ENCODE data around the gene PCGF6.

The PCGF6 gene

GRCh38 chr10:103276251-103276895, 74.6 kb downstream of the PCGF6 start (continued):
- TF ChIP-seq KLF16 (tag by site-specific recombination; IDR thresholded peaks at IDR 0.05) = no peak
- TF ChIP-seq ZNF140 (tag by site-specific recombination; IDR thresholded peaks at IDR 0.05) = no peak
- no peak for TF ChIP-seq GLI2 (tag by site-specific recombination; IDR thresholded peaks at IDR 0.05; ENCODE audit: borderline replicate concordance, low read depth)
- TF ChIP-seq ZNF248 (tag by site-specific recombination; IDR thresholded peaks at IDR 0.05) = no peak
- TF ChIP-seq MZF1 (tag by site-specific recombination; IDR thresholded peaks at IDR 0.05; ENCODE audit: borderline replicate concordance) = no peak
- TF ChIP-seq BCL11A (tag by site-specific recombination; IDR thresholded peaks at IDR 0.05; ENCODE audit: low read depth) = no peak
- no peak for TF ChIP-seq ZNF221 (tag by site-specific recombination; IDR thresholded peaks at IDR 0.05; ENCODE audit: borderline replicate concordance)
- no peak for TF ChIP-seq ZNF184 (tag by site-specific recombination; IDR thresholded peaks at IDR 0.05)

GRCh38 chr10:103273041-103273441, 77.9 kb downstream of the PCGF6 start:
- Histone ChIP-seq H3K27ac (ENCODE audit: extremely low read depth, low read depth, low read length) (no peak overlapping the region), H3K4me1 (ENCODE audit: control insufficient read depth, insufficient read depth, low read length) (0 out of 2 replicates have a peak, but pooled peaks cover 3% of the 10 kb centered on the region), H3K4me3 (ENCODE audit: low read depth, low read length) (no peak overlapping the region), H3K9me3 (ENCODE audit: control insufficient read depth, insufficient read depth, low read depth, low read length) (no peaks in the 10 kb centered on the region), H3K36me3 (ENCODE audit: control insufficient read depth in 2 of 2, insufficient read depth in 1 of 2, low read length in 2 of 2) (no peaks in the 10 kb centered on the region)
- ChIA-PET POLR2A (no interaction called here), CTCF (no interaction called here)
- TF ChIP-seq ZNF19 (tag by site-specific recombination; IDR thresholded peaks at IDR 0.05; ENCODE audit: low read depth) (no peak), TCF7L2 (IDR thresholded peaks at IDR 0.05; ENCODE audit: borderline replicate concordance, low read depth, low read length) (no peak), PRDM1 (tag by site-specific recombination; IDR thresholded peaks at IDR 0.05) (peak; percentile 94), KLF10 (tag by site-specific recombination; IDR thresholded peaks at IDR 0.05) (no peak), FEZF1 (tag by site-specific recombination; IDR thresholded peaks at IDR 0.05) (no peak), ZNF785 (tag by site-specific recombination; IDR thresholded peaks at IDR 0.05) (no peak), ZNF350 (tag by site-specific recombination; IDR thresholded peaks at IDR 0.05) (no peak), ZNF791 (tag by site-specific recombination; IDR thresholded peaks at IDR 0.05) (no peak), ZNF600 (tag by site-specific recombination; IDR thresholded peaks at IDR 0.05) (peak; percentile 62), ZNF549 (tag by site-specific recombination; IDR thresholded peaks at IDR 0.05) (no peak), ZNF621 (tag by site-specific recombination; IDR thresholded peaks at IDR 0.05) (no peak), ZSCAN5A (tag by site-specific recombination; IDR thresholded peaks at IDR 0.05) (no peak), ZNF623 (tag by site-specific recombination; IDR thresholded peaks at IDR 0.05) (no peak), GLIS2 (tag by site-specific recombination; IDR thresholded peaks at IDR 0.05) (no peak), MYNN (tag by site-specific recombination; IDR thresholded peaks at IDR 0.05; ENCODE audit: borderline replicate concordance) (no peak), GLIS1 (tag by site-specific recombination; IDR thresholded peaks at IDR 0.05) (no peak; the same call in 1 of the 2 replicates), ZNF48 (tag by site-specific recombination; IDR thresholded peaks at IDR 0.05) (no peak)
- TF ChIP-seq, protein P1, sequence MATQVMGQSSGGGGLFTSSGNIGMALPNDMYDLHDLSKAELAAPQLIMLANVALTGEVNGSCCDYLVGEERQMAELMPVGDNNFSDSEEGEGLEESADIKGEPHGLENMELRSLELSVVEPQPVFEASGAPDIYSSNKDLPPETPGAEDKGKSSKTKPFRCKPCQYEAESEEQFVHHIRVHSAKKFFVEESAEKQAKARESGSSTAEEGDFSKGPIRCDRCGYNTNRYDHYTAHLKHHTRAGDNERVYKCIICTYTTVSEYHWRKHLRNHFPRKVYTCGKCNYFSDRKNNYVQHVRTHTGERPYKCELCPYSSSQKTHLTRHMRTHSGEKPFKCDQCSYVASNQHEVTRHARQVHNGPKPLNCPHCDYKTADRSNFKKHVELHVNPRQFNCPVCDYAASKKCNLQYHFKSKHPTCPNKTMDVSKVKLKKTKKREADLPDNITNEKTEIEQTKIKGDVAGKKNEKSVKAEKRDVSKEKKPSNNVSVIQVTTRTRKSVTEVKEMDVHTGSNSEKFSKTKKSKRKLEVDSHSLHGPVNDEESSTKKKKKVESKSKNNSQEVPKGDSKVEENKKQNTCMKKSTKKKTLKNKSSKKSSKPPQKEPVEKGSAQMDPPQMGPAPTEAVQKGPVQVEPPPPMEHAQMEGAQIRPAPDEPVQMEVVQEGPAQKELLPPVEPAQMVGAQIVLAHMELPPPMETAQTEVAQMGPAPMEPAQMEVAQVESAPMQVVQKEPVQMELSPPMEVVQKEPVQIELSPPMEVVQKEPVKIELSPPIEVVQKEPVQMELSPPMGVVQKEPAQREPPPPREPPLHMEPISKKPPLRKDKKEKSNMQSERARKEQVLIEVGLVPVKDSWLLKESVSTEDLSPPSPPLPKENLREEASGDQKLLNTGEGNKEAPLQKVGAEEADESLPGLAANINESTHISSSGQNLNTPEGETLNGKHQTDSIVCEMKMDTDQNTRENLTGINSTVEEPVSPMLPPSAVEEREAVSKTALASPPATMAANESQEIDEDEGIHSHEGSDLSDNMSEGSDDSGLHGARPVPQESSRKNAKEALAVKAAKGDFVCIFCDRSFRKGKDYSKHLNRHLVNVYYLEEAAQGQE (tag by site-specific recombination; IDR thresholded peaks at IDR 0.05) = 0 out of 2 replicates have a peak, but pooled peaks have one; percentile 19
- TF ChIP-seq, protein P2, sequence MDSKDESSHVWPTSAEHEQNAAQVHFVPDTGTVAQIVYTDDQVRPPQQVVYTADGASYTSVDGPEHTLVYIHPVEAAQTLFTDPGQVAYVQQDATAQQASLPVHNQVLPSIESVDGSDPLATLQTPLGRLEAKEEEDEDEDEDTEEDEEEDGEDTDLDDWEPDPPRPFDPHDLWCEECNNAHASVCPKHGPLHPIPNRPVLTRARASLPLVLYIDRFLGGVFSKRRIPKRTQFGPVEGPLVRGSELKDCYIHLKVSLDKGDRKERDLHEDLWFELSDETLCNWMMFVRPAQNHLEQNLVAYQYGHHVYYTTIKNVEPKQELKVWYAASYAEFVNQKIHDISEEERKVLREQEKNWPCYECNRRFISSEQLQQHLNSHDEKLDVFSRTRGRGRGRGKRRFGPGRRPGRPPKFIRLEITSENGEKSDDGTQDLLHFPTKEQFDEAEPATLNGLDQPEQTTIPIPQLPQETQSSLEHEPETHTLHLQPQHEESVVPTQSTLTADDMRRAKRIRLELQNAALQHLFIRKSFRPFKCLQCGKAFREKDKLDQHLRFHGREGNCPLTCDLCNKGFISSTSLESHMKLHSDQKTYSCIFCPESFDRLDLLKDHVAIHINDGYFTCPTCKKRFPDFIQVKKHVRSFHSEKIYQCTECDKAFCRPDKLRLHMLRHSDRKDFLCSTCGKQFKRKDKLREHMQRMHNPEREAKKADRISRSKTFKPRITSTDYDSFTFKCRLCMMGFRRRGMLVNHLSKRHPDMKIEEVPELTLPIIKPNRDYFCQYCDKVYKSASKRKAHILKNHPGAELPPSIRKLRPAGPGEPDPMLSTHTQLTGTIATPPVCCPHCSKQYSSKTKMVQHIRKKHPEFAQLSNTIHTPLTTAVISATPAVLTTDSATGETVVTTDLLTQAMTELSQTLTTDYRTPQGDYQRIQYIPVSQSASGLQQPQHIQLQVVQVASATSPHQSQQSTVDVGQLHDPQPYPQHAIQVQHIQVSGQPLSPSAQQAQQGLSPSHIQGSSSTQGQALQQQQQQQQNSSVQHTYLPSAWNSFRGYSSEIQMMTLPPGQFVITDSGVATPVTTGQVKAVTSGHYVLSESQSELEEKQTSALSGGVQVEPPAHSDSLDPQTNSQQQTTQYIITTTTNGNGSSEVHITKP (tag by site-specific recombination; IDR thresholded peaks at IDR 0.05) = no peak
- TF ChIP-seq, protein P3, sequence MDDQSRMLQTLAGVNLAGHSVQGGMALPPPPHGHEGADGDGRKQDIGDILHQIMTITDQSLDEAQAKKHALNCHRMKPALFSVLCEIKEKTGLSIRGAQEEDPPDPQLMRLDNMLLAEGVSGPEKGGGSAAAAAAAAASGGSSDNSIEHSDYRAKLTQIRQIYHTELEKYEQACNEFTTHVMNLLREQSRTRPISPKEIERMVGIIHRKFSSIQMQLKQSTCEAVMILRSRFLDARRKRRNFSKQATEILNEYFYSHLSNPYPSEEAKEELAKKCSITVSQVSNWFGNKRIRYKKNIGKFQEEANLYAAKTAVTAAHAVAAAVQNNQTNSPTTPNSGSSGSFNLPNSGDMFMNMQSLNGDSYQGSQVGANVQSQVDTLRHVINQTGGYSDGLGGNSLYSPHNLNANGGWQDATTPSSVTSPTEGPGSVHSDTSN (CRISPR knock-in tag; IDR thresholded peaks at IDR 0.05) = no peak
